GM19351 (cell line): ENCODE measurements around the gene RYR2.
"Not testable (repeated sequence)": the region's sequence is repeated elsewhere in the genome, so short reads cannot be mapped to it uniquely, and the experiment has no call there.

Experiments
- ATAC-seq: cut with Tn5 transposase; IDR thresholded peaks from one replicate; pipeline ENCODE4 v1.9.1; 2021; ENCODE audit warnings: mild to moderate bottlenecking, moderate library complexity; ENCODE audit not compliant: unreplicated experiment

Gene RYR2

GRCh38 chr1:237527761-237528160 is 485.8 kb downstream of the RYR2 start:
- no peak for ATAC-seq

GRCh38 chr1:237528545-237528944 is 486.6 kb downstream of the RYR2 start:
- no peak for ATAC-seq

- ATAC-seq: no peak
These were observed 497.1 kb downstream of the RYR2 start for GRCh38 chr1:237539055-237539454.

DNA sequence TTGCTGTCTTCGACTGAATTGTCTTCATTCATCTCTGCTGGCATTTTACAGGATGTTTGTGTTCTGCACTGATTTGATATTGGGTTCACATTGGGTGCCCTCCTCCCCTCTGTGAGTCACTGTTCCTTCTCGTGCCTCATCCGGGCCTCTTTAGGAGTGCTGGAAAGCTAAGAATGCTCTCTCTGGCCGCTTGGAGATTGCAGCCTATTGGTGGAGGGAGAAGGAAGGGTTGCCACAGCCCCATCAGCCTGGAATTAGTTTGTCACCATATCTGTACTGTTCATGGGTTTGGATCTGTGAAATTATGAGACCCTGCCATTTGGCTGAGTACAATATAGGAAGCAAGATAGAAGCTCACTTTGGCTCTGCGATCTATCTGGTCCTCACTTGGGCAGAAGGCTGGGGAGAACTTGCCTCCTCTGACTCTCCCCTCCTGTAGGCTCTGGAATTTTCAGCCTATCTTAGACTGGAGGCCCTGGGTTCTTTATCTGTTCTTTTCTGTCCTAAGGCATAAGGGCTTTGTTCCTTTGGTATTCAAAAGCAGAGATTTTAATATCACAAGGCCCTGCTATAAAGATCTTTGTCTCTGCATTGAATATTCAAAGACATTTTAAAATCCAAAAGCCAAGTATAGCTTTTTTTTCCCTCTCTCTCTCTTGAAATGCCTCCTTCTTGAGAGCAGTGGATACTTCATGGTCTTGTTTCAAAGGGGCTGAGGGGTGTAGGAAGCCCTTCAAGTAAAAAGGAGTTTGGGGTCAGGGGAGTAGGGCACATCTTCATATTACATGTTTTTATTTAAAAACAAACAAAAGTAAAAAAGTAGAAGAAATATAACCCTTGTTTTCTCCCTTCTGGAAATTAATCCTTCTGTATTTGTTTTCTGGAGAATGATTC is 500.8 kb downstream of the RYR2 start:
- no peak for ATAC-seq

- no peak for ATAC-seq
These were observed 511.1 kb downstream of the RYR2 start for GRCh38 chr1:237553078-237553477.

DNA sequence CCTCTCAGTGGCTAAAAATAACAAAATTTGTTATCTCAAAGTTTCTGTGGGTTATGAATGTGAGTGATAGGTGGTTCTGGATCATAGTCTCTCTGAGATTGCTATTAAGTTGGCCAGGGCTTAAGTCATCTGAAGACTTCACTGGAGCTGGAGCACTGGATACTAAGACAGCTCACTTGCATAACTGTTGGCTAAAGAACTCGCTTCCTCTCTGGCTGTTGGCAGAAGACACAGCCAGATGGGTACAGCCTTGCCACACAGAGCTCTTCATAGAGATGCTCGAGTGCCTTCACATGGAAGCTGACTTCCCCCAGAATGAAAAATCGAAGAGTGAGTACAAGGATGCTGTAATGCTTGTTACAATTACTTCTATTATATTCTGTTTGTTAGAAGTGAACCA is 514.9 kb downstream of the RYR2 start:
- ATAC-seq: no peak

- peak; percentile 86 for ATAC-seq
These were observed 520.3 kb downstream of the RYR2 start for GRCh38 chr1:237562242-237562823.

DNA sequence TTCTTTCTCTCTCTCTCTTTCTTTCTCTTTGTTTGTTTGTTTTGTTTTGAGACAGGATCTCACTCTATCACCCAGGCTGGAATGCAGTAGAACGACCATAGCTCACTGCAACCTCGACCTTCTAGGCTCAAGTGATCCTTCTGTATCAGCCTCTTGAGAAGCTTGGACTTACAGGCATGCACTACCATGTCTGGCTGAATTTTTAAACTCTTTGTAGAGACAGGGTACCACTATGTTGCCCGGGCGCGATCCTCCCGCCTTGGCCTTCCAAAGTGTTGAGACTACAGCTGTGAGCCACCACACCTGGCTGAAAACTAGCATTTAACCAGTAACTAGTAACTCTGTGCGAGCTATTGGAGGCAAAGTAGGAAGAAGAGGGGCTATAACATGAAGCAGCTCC is 523.3 kb downstream of the RYR2 start:
- ATAC-seq: no peak

DNA sequence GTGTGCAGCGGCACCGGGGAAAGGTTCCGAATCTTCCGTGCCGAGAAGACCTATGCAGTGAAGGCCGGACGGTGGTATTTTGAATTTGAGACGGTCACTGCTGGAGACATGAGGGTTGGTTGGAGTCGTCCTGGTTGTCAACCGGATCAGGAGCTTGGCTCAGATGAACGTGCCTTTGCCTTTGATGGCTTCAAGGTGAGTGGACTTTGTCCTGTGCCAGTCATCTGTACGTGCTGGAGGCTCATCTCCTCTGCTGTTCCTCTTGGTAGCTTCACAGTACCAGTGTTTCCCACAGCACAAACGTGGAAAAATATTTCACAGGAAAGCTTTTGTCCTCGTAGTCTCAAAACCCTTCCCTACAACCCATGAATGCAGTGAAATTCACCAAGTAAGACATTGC is 524.6 kb downstream of the RYR2 start:
- no peak for ATAC-seq

GRCh38 chr1:237568955-237569354 is 527.0 kb downstream of the RYR2 start:
- ATAC-seq: no peak

DNA sequence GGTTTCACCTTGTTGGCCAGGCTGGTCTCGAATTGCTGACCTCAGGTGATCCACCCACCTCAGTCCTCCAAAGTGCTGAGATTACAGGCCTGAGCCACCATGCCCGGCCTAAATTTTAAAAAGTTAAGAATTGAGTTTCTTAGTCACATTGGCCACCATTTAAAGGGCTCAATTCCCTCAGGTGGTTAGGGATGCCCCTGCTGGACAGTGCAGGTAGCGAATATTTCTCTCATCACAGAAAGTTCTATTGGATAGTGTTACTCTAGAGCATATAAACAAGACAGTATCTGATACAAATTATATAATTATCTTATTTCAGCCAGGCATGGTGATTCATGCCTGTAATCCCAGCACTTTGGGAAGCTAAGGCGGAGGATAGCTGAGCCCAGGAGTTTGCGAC is 528.5 kb downstream of the RYR2 start:
- peak; percentile 66 for ATAC-seq

GRCh38 chr1:237574536-237574935 is 532.6 kb downstream of the RYR2 start:
- no peak for ATAC-seq

- no peak for ATAC-seq
These were observed 536.6 kb downstream of the RYR2 start for GRCh38 chr1:237578540-237578939.

GRCh38 chr1:237580726-237581125 is 538.7 kb downstream of the RYR2 start:
- no peak for ATAC-seq

GRCh38 chr1:237583270-237583669 is 541.3 kb downstream of the RYR2 start:
- no peak for ATAC-seq

- ATAC-seq: no peak
These were observed 541.8 kb downstream of the RYR2 start for GRCh38 chr1:237583756-237584155.

DNA sequence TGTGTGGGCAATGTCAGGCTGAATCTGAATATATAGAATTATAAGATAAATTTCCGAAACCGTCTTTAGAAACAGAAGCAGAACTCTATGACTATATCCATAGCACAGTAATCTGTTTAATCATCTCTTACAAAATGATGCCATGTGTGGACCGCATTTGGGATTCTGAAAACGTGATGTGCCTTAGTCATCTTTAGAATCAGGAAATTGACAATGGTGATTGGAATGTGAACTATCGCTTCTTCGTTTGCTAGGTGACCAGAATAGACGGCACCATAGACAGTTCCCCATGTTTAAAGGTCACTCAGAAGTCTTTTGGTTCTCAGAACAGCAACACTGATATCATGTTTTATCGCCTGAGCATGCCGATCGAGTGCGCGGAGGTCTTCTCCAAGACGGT is 548.4 kb downstream of the RYR2 start:
- no peak for ATAC-seq

DNA sequence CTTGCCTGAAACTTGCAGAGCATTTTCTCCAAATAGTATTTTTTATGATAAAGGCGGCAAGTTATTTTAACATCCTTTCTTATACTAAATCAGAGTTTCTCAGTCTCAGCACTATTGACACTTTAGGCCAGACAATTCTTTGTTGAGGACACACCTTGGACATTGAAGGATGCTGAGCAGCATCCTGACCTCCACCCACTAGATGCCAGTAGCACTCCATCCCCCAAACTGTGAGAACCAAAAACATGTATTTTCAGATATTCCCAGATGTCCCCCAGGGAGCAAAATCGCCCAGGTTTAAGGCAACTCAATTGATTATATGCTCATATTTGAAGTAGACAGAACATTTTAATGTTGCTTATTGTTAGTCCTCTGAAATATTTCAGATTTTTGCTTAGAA is 549.4 kb downstream of the RYR2 start:
- no peak for ATAC-seq

GRCh38 chr1:237603036-237603568 is 561.1 kb downstream of the RYR2 start:
- not testable (repeated sequence) for ATAC-seq

GRCh38 chr1:237608433-237608832 is 566.4 kb downstream of the RYR2 start:
- no peak for ATAC-seq

GRCh38 chr1:237610157-237610556 is 568.2 kb downstream of the RYR2 start:
- ATAC-seq: no peak

- no peak for ATAC-seq
These were observed 572.0 kb downstream of the RYR2 start for GRCh38 chr1:237613984-237614383.
